Thyroid gland (tissue), 4 donors: Measurements from ENCODE around the gene PLSCR5.

Source experiments
- CTCF ChIP-seq, 6 experiments: fragments of 200-600 bp in 3 of 6; fragments of 450-650 bp in 3 of 6; sonication (generic) in 3 of 6; IDR thresholded peaks; one replicate each; pipeline ENCODE4 v1.5.1; 2016 to 2019; ENCODE audit warnings: antibody characterized with exemption in 6 of 6, mild to moderate bottlenecking in 2 of 6, inconsistent platforms in 1 of 6, moderate library complexity in 1 of 6
- POLR2A ChIP-seq, 2 donors: fragments of 450-650 bp; IDR thresholded peaks; one replicate each; pipeline ENCODE4 v1.6.1; 2017; ENCODE audit warnings: antibody characterized with exemption in 2 of 2, mild to moderate bottlenecking in 2 of 2, moderate library complexity in 1 of 2

- TF ChIP-seq CTCF (IDR thresholded peaks at IDR 0.05), result no peak
- TF ChIP-seq POLR2A (IDR thresholded peaks at IDR 0.05), result no peak
Observed at GRCh38 chr3:146539315-146539714, 65.8 kb downstream of the PLSCR5 start.
